Measurements from ENCODE around the gene CADPS. TPM values are rescaled to one million over a fixed set of nuclear protein-coding genes. Genes with fewer than 3 reads are reported as not detected.

Gene CADPS
- total and polyA plus RNA-seq, 10 donors = 0.16 to 3.6 (median 0.40) TPM

- Histone ChIP-seq H3K27me3 (replicated peaks in 1 of 7) (peaks cover 0 to 6% (median 0%) of the 10 kb centered on the region in 7 donors), H3K36me3 (no peaks in the 10 kb centered on the region), H3K4me1 (no peaks in the 10 kb centered on the region), H3K9me3 (no peaks in the 10 kb centered on the region), H3K27ac (no peak overlapping the region), H3K4me3 (no peak overlapping the region)
- no peak for DNase-seq
- TF ChIP-seq POLR2AphosphoS5 (IDR thresholded peaks at IDR 0.05) (no peak), CTCF (IDR thresholded peaks at IDR 0.05 in 8 of 11, conservative IDR thresholded peaks at IDR 0.05 in 3 of 11) (no peak), POLR2A (IDR thresholded peaks at IDR 0.05) (no peak)
- intact Hi-C loops (cut with DNase I; ENCODE audit: low total_unique reads) = no loop called here
Observed at GRCh38 chr3:62722344-62722743, 152.9 kb downstream of the CADPS start.

- Histone ChIP-seq H3K4me3 (no peak overlapping the region), H3K27ac (no peak overlapping the region), H3K36me3 (no peaks in the 10 kb centered on the region), H3K27me3 (replicated peaks in 1 of 7) (peaks cover 0 to 6% (median 0%) of the 10 kb centered on the region in 7 donors), H3K4me1 (no peaks in the 10 kb centered on the region), H3K9me3 (no peaks in the 10 kb centered on the region)
- TF ChIP-seq POLR2A (IDR thresholded peaks at IDR 0.05) (no peak), POLR2AphosphoS5 (IDR thresholded peaks at IDR 0.05) (no peak), CTCF (IDR thresholded peaks at IDR 0.05 in 8 of 11, conservative IDR thresholded peaks at IDR 0.05 in 3 of 11) (no peak)
- 48 to 57% (median 52%) methylated on average over 6 of the region's 6 CpGs for WGBS, 5 donors
- intact Hi-C loops (cut with DNase I; ENCODE audit: low total_unique reads) = no loop called here
- DNase-seq = no peak
Observed at GRCh38 chr3:62718515-62719320, 156.5 kb downstream of the CADPS start.

DNA sequence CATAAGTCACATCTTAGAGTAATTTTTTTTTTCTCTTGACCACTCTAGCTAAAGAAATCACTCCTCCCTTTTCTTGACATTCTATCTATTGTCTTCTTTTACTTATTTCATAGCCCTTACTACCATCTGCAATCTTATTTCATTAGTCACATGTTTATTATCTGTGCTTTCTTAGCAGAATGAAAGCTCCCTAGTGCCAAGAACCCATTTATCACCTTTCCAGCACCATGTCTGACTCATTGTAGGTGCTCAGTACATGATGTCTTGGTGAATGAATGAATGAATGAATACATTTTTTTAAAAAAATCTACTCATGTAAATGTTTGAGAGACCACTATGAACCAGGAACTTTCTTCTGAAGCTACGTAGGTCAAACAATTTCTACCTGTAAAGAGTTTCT is 157.2 kb downstream of the CADPS start:
- intact Hi-C loops (cut with DNase I; ENCODE audit: low total_unique reads) = no loop called here
- peaks cover 0 to 6% (median 0%) of the 10 kb centered on the region in 7 donors for H3K27me3 ChIP-seq (replicated peaks in 1 of 7)
- WGBS, 5 donors = 77 to 82% (median 78%) methylated on average over 1 of the region's 1 CpG

More for the DNA sequence above, 157.2 kb downstream of the CADPS start:
- Histone ChIP-seq H3K36me3 (no peaks in the 10 kb centered on the region), H3K4me1 (no peaks in the 10 kb centered on the region), H3K27ac (no peak overlapping the region), H3K9me3 (no peaks in the 10 kb centered on the region), H3K4me3 (no peak overlapping the region)
- no peak for TF ChIP-seq CTCF (IDR thresholded peaks at IDR 0.05 in 8 of 11, conservative IDR thresholded peaks at IDR 0.05 in 3 of 11)
- no peak for TF ChIP-seq POLR2AphosphoS5 (IDR thresholded peaks at IDR 0.05)
- TF ChIP-seq POLR2A (IDR thresholded peaks at IDR 0.05) = no peak
- DNase-seq = no peak
